ENCODE measurements around the gene MVB12A.
A peak's percentile ranks its signal among the peaks of the same experiment; 100 is the strongest.

The MVB12A gene

DNA sequence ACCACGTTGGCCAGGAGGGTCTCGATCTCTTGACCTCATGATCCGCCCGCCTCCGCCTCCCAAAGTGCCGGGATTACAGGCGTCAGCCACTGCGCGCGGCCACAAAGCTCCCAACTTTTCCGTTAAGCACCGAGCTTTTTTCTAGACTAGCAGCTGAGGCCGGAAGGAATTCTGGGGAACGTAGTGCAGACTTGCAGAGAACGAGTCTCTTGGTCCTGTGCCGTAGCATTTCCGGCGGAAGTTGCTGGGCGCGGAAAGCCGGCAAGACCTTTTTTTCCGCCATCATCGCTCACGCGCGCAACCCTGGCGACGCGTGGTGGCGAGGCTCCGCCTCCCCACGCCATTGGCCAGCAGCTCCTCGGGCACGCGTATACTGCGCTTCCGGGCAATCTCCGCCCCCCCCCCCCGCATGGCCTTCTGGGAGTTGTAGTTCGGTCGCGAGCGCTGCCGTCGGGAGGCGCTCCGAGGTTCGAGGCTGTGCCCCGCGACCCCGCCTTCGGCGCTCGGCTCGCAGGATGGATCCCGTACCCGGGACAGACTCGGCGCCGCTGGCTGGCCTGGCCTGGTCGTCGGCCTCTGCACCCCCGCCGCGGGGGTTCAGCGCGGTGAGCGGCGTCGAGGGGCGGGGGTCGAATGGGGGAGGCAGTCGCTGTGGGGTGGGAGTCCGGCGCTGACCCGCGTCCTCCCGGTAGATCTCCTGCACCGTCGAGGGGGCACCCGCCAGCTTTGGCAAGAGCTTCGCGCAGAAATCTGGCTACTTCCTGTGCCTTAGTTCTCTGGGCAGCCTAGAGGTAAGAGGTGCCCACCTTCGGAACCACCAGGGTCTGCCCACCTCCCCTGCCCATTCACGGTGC, at the start of gene MVB12A:
Gene MVB12A, plus strand, starts transcription at position 427 of the 854 bp plus-strand sequence. Its CDS starts 89 bp downstream, at position 516.
- DNase-seq = peak; percentile 91 to 96

GRCh38 chr19:17376935-17377600, 42.8 kb upstream of the MVB12A start, which contains the start of gene PLVAP:
PLVAP (minus strand) TSS chr19:17377342; CDS start chr19:17377288, 54 bp downstream.
- DNase-seq = no peak

DNA sequence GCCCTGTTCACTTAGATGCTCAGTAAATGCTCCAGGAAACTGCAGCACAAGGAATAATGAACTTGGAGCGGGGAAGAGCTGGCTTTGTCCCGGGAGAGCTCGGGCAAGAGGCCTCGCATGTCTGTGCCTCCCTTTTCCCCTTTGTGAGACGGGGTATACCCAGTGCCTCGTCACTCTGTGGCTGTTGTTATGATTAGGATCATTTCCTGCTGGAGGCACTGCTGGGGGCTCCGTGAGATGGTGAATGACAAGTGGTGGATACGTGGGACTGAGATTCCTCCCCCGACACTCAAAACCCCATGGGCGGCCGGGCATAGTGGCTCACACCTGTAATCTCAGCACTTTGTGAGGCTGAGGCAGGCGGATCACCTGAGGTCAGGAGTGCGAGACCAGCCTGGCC, 41.6 kb upstream of the MVB12A start:
- no peak for DNase-seq

GRCh38 chr19:17379221-17379631, 40.6 kb upstream of the MVB12A start:
- no peak for DNase-seq

GRCh38 chr19:17380426-17381138, 39.3 kb upstream of the MVB12A start:
- DNase-seq = no peak

- peak in 1 of 2 experiments; percentile 49 for DNase-seq
Observed at GRCh38 chr19:17385878-17386611, 33.8 kb upstream of the MVB12A start.

DNA sequence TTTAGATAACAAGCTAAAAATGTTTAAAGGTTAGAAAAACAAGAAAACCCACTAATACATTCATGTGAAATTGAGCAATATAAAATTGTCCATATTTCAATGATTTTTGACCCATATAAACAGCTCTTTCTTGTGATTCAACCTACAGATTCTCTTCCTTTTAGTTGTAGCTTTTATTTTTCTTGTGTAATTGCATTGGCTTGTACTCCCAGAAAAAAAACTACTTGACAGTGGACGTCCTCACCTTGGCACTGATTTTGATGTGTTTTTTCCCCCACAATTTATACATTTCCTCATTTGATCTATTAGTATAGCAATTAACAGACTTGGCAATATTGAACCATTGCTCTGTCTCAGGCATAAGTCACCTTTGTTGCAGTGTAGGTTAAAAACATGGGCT, 30.6 kb upstream of the MVB12A start:
- DNase-seq = no peak

GRCh38 chr19:17389957-17390664, 29.7 kb upstream of the MVB12A start:
- no peak for DNase-seq

DNA sequence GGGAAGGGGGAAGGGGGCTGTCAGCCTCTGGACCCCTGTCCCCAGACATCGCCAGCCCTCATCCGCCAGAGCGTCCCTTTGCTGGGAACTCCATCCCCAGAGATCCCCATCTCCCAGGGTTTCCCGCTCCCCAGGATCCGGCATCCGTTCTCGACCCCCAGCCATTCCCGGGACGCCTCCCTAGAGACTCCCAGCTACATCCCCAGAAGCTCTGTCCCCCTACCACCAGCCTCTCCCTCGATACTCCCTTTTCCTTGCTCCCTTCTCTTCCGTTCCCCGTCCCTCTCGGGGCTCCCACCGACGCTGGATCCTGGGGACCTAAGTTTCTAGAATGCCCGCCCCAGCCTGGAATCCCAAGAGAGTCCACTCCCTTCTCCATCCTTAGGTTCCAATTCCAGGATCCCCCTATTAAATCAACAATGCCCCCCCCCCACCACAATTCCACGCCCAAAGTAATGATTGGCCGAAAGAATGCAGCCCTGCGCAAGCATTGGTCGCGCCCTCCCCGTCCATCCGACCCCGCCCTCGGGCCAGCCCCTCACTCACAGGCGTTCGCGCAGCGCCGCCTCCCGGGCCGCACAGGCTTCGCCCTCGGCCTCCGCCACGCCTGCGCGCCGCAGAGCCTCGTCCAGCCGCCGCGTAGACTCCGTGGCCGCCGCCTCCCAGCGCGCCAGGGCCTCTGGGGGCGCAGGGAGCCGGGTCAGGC, 29.0 kb upstream of the MVB12A start:
- DNase-seq = peak; percentile 63 to 80

DNA sequence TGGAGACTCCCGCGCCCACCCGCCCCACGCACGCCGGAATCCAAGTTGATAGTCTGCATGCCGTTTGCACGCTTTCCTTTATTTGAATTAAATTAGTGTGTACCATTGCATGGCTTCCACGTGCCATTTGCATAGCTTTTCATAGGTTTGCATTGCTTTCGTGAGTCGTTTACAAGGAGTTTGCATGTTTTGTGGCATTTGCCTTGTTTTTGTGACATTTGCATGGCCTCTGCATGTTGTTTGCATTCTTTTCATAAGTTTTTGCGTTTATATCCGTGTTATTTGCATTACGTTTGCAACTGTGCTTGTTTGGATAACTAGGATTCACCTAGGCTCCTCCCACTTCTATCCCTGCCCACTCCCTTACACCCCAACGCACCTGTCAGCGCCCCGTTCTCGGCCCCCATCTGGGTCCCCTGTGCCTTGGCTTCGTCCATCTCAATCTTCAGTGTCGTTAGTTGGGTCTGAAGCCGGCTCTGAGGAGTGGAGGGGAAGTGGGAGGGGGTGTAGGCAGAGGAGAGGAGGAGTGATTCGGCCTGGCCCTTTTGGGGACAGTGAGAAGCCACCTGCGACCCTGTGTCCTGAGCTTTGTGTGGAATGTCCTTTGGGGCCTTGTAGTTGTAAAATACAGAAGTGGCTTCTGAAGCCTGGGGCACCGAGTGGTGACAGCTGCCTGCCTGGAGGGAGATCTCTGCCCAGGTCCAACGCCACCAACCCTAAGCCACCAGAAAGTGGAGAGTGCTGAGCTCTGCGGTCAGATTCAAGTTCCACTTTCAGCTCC, 28.3 kb upstream of the MVB12A start:
- peak; percentile 79 to 85 for DNase-seq

DNA sequence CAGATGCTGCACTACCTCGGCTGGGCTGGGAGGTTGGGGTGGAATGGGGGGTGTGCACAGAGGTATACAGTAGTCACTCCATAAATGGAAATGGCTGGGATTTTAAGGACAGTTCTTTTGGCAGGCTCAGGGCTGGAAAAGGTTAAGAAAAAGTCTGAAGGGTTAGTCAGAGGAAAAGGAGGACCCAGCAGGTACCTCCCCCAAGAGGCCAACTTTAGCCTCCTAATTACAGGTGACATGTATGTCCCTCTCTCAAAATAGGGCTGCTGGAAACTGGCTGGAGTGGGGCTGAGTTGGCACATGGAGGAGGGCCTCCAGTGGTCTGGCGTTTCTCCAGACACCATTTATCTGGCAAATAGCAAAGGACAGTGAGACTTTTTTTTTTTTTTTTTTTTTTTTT, 26.8 kb upstream of the MVB12A start:
- no peak for DNase-seq

- no peak for DNase-seq
Observed at GRCh38 chr19:17393914-17394313, 25.9 kb upstream of the MVB12A start, which contains the start of gene CCDC194. CCDC194 (minus strand) TSS chr19:17394196; CDS start chr19:17394158, 38 bp downstream.

DNA sequence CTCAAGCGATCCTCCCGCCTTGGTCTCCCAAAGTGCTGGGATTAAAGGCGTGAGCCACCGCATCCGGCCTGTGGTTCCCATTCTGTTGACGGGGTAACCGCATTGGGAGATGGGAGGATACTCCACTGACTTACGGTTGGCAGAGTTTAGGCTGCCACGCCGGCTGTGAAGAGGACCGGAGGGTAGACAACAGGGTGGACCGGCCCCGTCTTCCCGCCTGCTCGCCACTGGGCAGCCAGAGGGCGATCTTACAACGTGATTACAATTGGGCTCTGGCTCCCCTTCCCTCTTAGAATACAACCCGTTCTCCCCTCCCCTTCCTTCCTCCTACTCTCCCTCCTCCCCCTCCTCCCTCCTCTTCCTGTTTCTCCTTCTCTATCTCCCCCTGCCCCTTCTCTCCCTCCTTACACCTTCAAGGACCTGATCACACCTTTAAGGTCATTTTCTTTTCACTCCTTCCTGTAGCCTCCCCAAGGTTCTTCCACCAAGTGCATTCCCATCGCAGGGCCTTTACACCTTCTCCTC, 24.9 kb upstream of the MVB12A start:
- DNase-seq = peak; percentile 33 to 56

DNA sequence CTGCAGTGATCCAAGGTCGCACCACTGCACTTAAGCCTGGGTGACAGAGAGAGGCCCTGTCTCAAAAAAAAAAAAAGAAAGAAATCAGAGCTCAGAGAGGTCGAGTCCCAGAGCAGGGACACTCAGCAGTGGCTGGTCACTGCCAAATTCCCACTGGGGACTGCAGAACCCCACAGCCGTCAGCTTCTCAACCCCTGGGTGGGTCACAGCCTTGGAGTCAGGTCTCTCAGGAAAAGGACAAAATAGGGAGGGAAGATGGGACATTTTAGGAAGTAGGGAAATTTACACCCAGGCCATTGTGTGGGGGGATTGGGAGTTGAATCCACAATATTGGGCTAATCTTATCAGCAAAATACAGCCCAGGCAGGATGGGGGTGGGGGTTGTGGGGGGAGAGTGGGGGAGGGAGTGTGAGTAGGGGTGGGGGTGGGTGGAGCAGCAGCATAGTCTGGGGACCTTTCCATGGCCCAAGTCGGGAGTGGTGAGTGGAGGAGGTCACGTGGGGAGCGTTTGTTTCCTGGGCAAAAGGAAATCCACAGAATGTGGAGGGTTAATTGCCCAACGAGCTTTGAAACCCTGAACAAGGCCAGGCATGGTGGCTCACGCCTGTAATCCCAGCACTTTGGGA, 20.8 kb upstream of the MVB12A start:
- DNase-seq = no peak

DNA sequence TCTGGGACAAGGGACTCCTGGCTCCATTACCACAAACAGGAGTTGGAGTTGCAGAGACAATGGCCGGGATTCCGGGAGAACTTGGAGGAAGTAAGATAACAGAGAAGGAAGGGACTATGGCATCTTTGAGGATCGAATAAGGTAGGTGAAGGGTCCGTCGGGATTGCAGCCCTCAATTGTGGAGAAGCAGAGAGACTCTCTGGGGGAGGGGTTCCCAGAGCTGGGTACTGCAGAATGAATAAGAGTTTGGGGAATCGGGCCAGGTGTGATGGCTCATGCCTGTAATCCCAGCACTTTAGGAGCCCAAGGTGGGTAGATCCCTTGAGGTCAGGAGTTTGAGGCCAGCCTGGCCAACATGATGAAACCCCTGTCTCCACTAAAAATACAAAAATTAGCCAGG, 18.2 kb upstream of the MVB12A start:
- DNase-seq = no peak

GRCh38 chr19:17402982-17403855, 16.6 kb upstream of the MVB12A start:
- peak in 1 of 2 experiments; percentile 41 for DNase-seq

DNA sequence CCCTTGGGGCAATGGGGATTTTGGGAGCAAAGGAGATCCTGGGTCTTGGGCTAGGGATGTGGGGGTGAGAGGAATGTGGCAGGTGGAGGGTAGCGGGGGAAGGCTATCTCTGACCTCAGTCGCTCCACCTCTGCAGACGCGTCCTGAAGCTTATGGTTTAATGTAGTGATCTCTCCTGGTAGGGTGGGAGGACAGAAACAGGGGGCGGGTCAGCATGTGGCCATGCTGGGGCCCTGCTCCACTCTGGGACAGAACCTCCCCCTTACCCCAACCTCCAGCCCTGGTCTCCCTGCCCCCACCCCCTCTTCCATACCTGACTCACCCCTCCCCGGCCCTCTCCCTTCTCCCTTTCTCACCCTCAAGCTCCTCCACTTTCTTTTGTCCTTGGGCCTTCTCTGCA, 15.8 kb upstream of the MVB12A start:
- DNase-seq = no peak

DNA sequence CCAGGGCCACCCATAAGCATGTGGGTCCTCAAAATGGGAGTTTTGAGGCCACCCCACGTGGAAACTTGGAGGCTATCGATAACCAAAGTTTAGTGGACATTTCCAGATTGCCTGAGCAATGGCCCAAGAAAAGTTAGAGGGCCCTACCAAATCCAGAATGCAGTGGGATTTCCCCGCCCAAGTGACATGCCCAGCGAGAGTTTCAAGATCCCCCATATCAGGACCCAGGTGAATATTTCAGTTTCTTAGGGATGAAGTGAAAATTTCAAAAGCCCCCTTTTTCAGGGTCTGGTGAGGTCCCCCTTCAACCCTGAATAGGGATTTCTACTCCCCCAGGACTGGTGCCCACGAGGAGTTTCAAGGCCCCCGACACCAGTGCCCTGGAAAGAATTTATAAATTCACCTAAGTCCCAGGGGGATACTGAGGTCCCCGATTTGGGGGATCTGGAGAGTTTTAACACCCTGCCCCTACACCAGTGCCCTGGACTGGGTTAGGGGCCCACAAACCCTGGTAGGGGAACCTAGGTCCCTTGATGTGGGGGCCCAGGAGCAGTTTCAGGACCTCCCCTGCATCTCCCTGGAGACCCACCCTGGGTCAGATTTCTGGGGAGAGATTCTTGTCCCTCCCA, 15.1 kb upstream of the MVB12A start:
- no peak for DNase-seq

All from NCI-H526 (cell line).